Measurements from ENCODE around the gene SEMA6B. TPM values are rescaled to one million over a fixed set of nuclear protein-coding genes. Genes with fewer than 3 reads are reported as not detected.

Gene SEMA6B
- total and polyA plus RNA-seq, 2 experiments from 2014 or later = 10.5 to 130 TPM

GRCh38 chr19:4525563-4526002 lies 33.9 kb downstream of the SEMA6B start:
- TF ChIP-seq, protein P1, sequence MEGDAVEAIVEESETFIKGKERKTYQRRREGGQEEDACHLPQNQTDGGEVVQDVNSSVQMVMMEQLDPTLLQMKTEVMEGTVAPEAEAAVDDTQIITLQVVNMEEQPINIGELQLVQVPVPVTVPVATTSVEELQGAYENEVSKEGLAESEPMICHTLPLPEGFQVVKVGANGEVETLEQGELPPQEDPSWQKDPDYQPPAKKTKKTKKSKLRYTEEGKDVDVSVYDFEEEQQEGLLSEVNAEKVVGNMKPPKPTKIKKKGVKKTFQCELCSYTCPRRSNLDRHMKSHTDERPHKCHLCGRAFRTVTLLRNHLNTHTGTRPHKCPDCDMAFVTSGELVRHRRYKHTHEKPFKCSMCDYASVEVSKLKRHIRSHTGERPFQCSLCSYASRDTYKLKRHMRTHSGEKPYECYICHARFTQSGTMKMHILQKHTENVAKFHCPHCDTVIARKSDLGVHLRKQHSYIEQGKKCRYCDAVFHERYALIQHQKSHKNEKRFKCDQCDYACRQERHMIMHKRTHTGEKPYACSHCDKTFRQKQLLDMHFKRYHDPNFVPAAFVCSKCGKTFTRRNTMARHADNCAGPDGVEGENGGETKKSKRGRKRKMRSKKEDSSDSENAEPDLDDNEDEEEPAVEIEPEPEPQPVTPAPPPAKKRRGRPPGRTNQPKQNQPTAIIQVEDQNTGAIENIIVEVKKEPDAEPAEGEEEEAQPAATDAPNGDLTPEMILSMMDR (IDR thresholded peaks at IDR 0.05; ENCODE audit: low read depth, low read length) = no peak
- no peaks in the 10 kb centered on the region for H3K36me3 ChIP-seq
- H3K4me3 ChIP-seq = no peak overlapping the region
- H3K27ac ChIP-seq = no peak overlapping the region
- DNase-seq (ENCODE audit: low read depth in 1 of 2, low spot score in 1 of 2) = no peak
- no peaks in the 10 kb centered on the region for H3K27me3 ChIP-seq
- no peaks in the 10 kb centered on the region for H3K9me3 ChIP-seq (ENCODE audit: low read depth)
- H3K4me1 ChIP-seq (ENCODE audit: low read depth) = no peaks in the 10 kb centered on the region

GRCh38 chr19:4524808-4525562 lies 34.5 kb downstream of the SEMA6B start:
- no peak overlapping the region for H3K27ac ChIP-seq
- DNase-seq (ENCODE audit: low read depth in 1 of 2, low spot score in 1 of 2) = peak; percentile 53 to 61
- H3K4me1 ChIP-seq (ENCODE audit: low read depth) = no peaks in the 10 kb centered on the region
- H3K9me3 ChIP-seq (ENCODE audit: low read depth) = no peaks in the 10 kb centered on the region
- no peaks in the 10 kb centered on the region for H3K36me3 ChIP-seq
- TF ChIP-seq, protein P1 (IDR thresholded peaks at IDR 0.05; ENCODE audit: low read depth, low read length) = peak; percentile 81
- H3K4me3 ChIP-seq = no peak overlapping the region
- no peaks in the 10 kb centered on the region for H3K27me3 ChIP-seq

DNA sequence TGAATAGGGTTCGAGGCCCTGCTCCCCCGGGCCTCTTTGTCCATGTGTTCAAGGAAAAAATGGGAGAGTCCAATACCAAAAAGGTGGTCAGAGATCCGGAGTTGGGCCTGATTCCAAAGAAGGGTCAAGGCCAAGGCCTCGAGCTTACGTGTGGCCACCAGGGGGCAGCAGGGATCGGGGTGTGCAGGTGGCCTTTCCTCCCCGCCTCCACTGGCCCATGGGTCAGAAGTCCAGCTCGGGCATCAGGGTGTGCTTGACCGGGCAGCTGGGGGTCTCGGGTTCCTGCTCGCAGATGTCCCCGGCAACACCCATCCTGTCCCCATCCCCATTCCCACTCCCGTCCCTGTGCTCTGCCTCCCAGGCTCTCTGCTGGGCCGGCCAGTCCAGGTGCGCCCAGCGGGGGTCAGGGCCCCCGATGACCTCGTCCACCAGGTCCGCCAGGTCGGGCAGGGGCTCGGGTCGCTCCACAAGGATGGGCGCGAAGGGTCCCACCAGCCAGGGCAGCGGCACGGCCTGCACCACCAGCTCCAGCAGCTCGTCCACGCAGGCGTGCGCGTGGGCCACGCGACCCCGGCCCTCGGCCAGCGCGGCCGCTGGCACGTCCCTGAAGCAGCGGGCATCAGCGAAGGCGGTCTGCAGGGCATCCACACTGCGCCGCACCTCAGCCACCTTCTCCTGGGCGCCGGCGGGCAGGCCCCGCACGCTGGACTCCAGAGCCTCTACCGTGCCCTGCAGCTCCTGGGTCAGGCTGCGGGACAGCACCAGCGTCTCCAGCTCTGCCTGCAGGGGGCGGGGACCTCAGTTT lies 36.0 kb downstream of the SEMA6B start:
- H3K27me3 ChIP-seq = no peaks in the 10 kb centered on the region
- TF ChIP-seq, protein P1 (IDR thresholded peaks at IDR 0.05; ENCODE audit: low read depth, low read length) = peak; percentile 84
- H3K36me3 ChIP-seq = no peaks in the 10 kb centered on the region
- no peak overlapping the region for H3K27ac ChIP-seq
- no peaks in the 10 kb centered on the region for H3K4me1 ChIP-seq (ENCODE audit: low read depth)
- H3K9me3 ChIP-seq (ENCODE audit: low read depth) = no peaks in the 10 kb centered on the region
- peak; percentile 63 to 70 for DNase-seq (ENCODE audit: low read depth in 1 of 2, low spot score in 1 of 2)
- no peak overlapping the region for H3K4me3 ChIP-seq

DNA sequence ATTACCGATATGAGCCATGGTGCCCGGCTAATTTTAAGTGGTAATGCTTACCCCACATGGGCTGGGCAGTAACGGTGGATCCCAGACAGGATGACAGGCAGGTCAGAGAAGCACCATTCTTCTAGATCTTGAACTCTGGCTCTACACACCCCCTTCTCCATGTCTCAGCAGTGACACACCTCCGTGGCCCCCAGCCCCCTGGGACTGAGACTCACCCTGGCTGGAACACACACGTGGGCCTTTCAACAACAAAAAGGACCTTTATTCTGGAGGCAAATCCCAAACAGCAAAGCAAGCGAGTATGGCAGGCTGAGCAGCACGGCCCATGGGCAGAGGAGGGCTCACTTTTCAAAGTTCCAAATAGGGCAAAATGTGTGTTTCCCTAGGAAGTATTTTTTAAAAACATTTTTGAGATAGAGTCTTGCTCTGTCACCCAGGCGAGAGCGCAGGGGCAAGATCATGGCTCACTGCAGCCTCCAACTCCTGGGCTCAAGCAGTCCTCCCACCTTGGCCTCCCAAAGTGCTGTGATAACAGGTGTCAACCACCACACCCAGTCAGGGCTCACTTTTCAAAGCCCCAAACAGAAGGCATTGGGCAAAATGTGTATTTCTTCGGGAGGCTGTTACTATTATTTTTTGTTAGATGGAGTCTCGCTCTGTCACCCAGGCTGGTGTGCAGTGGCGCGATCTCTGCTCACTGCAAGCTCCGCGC lies 37.0 kb downstream of the SEMA6B start:
- no peaks in the 10 kb centered on the region for H3K36me3 ChIP-seq
- TF ChIP-seq, protein P1 (IDR thresholded peaks at IDR 0.05; ENCODE audit: low read depth, low read length) = no peak
- no peaks in the 10 kb centered on the region for H3K4me1 ChIP-seq (ENCODE audit: low read depth)
- H3K4me3 ChIP-seq = no peak overlapping the region
- no peak overlapping the region for H3K27ac ChIP-seq
- no peaks in the 10 kb centered on the region for H3K27me3 ChIP-seq
- no peak for DNase-seq (ENCODE audit: low read depth in 1 of 2, low spot score in 1 of 2)
- H3K9me3 ChIP-seq (ENCODE audit: low read depth) = no peaks in the 10 kb centered on the region

DNA sequence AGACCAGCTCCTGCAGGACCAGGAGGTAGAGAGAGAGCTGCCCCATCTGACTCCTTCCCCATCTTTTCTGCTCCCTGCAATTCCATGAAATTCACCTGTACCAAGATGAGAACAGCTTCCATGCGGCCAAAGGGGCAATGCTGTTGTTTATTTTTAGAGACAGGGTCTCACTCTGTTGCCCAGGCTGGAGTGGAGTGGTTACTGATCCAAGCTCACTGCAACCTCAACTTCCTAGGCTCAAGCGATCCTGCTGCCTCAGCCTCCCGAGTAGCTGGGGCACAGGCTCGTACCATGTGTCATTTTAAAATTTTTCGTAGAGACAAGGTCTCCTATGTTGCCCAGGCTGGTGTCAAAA lies 37.6 kb downstream of the SEMA6B start:
- TF ChIP-seq, protein P1 (IDR thresholded peaks at IDR 0.05; ENCODE audit: low read depth, low read length) = no peak

More for the DNA sequence above, 37.6 kb downstream of the SEMA6B start:
- no peaks in the 10 kb centered on the region for H3K27me3 ChIP-seq
- no peaks in the 10 kb centered on the region for H3K4me1 ChIP-seq (ENCODE audit: low read depth)
- no peak overlapping the region for H3K27ac ChIP-seq
- H3K4me3 ChIP-seq = no peak overlapping the region
- H3K36me3 ChIP-seq = no peaks in the 10 kb centered on the region
- DNase-seq (ENCODE audit: low read depth in 1 of 2, low spot score in 1 of 2) = no peak
- no peaks in the 10 kb centered on the region for H3K9me3 ChIP-seq (ENCODE audit: low read depth)
